ENCODE data around the gene STXBP5.

- no peak for TF ChIP-seq POLR2A (IDR thresholded peaks at IDR 0.05)
- TF ChIP-seq CTCF (IDR thresholded peaks at IDR 0.05) = no peak
Measured at GRCh38 chr6:147407571-147407970, 203.4 kb downstream of the STXBP5 start.

Measured in thyroid gland (tissue), 4 donors.